Measurements from ENCODE around the gene CDK11B.
"Not testable (repeated sequence)": the region's sequence is repeated elsewhere in the genome, so short reads cannot be mapped to it uniquely, and the experiment has no call there.

The CDK11B gene

GRCh38 chr1:1599030-1599934 is 59.5 kb downstream of the CDK11B start:
- DNase-seq (ENCODE audit: low read depth in 2 of 2) = no peak

GRCh38 chr1:1598720-1599029 is 60.1 kb downstream of the CDK11B start:
- no peak for DNase-seq (ENCODE audit: low read depth in 2 of 2)

GRCh38 chr1:1598051-1598719 is 60.6 kb downstream of the CDK11B start:
- DNase-seq (ENCODE audit: low read depth in 2 of 2) = no peak

GRCh38 chr1:1597275-1597930 is 61.4 kb downstream of the CDK11B start:
- DNase-seq (ENCODE audit: low read depth in 2 of 2) = no peak

- no peak for DNase-seq (ENCODE audit: low read depth in 2 of 2)
Observed at GRCh38 chr1:1596493-1597274, 62.1 kb downstream of the CDK11B start.

GRCh38 chr1:1595341-1595740 is 63.5 kb downstream of the CDK11B start:
- not testable (repeated sequence) for DNase-seq (ENCODE audit: low read depth in 2 of 2)

- DNase-seq (ENCODE audit: low read depth in 2 of 2) = no peak
Observed at GRCh38 chr1:1594602-1595260, 64.1 kb downstream of the CDK11B start.

GRCh38 chr1:1593834-1594601 is 64.8 kb downstream of the CDK11B start:
- DNase-seq (ENCODE audit: low read depth in 2 of 2) = no peak

GRCh38 chr1:1591452-1591851 is 67.4 kb downstream of the CDK11B start:
- DNase-seq (ENCODE audit: low read depth in 2 of 2) = no peak
